ENCODE results near the gene PDXK.

DNA sequence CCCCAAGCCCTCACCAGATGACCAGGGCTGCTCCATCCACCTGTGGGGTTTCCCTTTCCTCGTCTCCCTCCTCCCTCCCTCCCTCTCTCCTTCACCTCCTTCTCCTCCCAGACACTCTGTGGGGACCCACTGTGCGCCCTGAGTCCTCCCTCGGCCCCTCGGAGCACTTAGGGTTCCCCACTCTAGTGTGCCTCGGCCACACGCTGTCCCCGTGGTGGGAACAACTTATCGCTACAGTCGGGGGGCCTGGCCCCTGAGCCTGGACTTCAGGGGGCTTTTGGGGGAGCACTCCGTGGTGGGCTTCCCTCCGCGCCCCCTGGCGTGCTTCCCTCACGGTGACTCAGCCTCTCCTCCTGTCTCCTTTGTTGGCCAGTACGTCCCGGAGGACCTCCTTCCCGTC, 29.7 kb downstream of the PDXK start:
- TF ChIP-seq POLR2A (IDR thresholded peaks at IDR 0.05; ENCODE audit: low read length) (no peak), GATA1 (IDR thresholded peaks at IDR 0.05; ENCODE audit: low read depth, low read length) (no peak)

Data from erythroblast (primary cell).